ENCODE results near the gene NFIX.

NFIX gene

DNA sequence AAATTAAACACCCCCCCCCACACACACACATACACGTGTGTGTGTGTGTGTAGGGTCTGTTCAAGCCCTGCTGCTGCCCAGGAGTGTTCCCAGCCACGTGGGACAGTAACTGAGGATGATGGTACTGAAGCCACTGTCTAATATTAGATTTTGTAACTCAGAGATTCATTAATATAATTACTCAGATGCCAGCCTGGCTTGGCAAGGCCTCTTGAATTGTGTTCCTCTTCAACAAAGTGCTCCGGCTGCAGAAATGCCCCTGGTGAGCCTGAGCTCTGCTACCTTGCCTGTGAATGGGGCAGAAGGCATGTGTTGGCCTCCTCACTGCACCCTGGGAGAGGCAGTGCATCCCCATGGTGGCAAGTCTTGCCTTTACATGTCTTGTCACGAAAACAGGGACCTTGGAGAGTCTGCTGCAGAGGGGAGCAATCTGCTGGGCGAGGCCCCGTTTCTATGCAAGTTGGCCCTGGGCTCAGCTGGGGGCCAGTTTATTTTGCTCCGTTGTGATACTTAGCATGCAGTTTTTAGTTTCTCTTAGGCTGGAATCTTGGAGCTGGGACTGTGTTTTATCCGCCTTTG is 44.0 kb downstream of the NFIX start:
- DNase-seq, result no peak

DNA sequence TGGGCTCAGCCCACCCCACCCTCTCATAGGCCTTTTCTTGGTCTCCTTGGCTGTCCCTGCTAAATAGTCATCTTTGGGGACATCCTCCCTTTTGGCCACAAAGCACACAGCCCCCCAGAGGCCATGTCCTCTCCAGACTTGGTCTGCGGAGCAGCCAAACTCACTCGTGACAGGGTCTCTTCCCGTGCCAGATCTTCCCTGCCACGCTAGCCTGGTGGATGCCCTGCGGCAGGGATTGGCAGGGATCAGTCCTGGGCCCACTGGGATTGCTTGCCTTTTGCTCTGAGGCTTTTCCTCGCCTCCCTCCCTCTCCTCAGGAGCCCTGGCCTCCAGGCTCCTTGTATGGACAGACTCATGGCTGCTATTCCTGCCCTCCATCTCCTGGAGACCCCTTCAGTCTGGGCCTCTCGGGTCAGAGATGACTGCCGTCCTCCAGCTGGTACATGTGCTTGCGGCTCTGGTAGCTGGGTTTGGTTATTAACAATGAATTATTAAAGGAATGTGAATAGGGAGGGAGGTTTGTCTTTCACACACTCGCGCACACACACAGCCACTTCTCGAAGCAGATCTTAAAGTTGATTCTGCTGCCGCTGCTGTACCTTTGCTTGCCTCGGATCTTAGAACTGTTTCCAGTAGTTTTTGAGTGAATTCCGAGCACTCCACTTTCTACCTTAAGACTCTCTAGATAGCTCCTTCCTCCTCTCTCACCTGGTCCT is 45.1 kb downstream of the NFIX start:
- no peak for DNase-seq

DNA sequence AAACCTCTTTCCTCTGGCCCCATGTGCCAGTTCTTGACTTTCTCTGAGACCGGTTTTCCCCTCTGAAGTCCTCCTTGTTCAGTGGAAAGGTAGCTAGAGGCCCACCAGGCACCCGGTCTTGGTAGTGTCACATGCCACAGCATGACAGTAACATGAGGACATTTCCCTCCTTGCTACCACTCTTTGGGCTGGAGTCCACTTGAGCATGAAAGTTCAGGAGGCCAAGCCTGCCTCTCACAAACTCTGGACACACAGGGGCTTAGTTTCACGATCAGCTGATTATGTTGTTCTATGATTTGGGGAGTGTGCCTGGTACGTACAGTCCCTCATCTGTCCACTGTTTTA is 45.6 kb downstream of the NFIX start:
- no peak for DNase-seq

DNA sequence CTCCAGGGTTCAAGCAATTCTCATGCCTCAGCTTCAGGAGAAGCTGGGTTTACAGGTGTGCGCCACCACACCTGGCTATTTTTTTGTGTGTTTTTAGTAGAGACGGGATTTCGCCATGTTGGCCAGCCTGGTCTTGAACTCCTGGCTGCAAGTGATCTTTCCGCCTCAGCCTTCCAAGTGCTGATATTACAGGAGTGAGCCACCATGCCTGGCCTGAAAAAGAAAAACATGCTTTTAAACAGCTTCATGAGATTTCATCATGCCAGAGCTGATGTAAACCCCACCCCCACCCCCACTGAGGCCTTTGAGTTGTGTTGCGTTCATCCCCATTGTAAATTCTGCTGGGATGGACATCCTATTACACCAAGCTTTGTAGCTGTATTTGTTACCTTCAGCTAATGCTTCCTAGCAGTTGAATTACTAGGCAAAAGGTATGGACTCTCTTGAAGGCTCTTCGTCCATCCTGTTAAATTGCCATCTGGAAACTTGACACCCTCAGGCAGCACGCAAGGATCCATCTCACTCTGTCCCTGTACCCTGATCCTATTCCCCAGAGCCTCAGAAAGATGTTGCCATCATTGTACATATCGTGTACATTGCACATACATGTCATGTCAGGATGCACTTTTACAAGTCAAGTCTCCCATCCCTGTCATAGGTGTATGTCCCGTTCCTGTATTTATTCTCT is 47.3 kb downstream of the NFIX start:
- DNase-seq, result no peak

DNA sequence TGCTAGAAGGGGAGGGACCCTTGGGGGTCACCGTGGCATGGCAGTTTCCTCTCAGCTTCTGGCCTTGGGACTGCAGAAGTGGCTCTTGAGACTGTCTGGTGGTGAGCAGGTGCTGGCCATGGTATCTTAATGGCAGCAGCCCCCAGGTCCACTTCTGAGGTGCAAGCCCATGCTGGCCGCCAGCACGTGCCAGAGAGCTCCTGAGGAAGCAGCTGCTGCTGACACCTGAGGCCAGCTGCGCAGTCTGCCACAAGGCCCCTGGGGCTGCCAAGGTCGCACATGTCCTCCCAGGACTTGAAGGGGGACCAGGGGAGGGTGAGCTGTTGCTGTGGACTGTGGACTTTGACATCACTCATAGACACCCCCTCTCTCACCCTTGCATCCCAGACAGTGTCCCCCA is 48.0 kb downstream of the NFIX start:
- no peak for DNase-seq

DNA sequence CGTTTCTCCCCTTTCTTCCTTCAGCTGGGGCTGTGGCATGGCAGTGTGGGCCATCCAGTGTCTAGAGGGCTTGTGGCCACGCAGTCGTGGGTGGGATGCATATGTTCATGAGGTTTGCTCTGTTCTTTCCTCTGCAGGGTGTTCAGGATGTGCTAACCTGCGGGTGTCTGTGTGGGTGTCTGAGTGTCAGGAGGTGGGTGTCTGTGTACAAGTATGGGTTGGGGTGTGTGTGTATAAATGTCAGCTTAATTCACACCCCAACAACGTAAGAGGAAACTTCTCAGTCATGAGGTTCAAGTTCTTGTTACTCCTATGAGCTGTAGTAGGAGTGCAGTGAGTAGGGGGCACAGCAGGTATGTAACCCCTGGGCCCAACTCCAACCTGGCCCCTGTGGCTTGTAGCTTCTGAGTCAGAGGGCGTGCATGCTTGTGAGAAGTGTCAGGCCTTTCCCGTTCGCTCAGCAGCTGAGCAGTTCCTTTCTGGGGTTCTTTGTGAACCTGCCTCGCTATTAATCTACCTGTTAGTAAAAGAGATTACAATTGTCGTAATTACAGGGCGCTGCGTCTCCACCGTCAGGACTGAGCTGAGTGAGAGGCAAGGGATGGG is 49.1 kb downstream of the NFIX start:
- DNase-seq, result peak; percentile 52

DNA sequence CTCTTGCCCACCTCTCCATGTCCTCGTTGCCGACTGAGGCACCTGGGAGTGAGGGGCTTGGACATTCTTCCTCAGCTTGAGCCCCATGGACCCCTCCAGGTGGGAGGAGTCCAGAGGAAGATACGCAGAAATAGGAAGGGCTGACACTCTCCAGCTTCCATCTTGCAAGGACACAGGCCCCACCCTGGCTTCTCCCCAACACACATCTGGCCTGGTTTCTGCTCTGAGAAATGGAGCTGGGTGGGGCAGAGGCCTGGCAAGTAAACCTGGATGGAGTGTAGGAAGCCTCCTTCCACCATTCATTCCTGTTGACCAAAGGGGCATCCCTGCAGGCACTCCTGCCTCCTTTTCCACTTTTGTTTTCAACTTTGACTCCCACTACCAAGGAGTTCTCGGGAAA is 50.5 kb downstream of the NFIX start:
- no peak for DNase-seq

DNA sequence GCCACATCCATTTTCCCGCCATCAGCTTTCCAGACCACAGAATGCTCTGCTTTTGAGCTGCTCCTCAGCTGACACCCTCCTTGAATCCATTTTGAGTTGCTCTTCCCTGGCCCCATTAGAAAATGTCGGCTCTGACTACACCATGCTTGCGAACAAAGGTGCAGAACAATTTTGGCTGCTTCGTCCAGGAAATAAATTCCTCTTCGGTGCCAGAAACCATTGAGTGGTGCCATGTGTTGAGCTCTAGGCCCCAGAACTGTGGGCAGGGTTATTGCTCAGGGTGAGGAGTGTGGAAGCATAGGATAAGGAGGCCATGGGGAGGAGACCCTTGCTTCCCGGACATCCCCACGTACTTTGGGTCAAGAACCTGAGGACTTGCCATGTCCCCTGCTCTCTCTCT is 52.1 kb downstream of the NFIX start:
- DNase-seq, result no peak

DNA sequence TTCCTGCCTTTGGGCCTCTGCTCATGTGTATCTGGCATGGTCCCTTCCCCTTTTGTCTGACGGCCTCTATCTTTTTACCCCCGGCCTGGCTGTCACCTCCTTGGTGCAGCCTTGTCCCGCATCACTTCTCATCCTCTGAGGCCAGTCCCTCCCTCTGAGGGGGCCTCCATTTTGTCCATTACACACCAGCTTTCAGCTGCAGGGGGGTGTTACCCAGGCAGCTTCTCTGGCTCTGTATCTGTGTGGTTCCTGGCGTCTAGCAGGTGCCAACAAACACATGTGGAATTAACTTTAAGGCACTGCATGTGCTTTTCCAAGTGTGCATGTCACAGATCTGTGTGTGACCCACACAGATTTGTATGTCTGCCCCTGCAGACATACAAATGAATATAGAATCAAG is 55.0 kb downstream of the NFIX start:
- no peak for DNase-seq

DNA sequence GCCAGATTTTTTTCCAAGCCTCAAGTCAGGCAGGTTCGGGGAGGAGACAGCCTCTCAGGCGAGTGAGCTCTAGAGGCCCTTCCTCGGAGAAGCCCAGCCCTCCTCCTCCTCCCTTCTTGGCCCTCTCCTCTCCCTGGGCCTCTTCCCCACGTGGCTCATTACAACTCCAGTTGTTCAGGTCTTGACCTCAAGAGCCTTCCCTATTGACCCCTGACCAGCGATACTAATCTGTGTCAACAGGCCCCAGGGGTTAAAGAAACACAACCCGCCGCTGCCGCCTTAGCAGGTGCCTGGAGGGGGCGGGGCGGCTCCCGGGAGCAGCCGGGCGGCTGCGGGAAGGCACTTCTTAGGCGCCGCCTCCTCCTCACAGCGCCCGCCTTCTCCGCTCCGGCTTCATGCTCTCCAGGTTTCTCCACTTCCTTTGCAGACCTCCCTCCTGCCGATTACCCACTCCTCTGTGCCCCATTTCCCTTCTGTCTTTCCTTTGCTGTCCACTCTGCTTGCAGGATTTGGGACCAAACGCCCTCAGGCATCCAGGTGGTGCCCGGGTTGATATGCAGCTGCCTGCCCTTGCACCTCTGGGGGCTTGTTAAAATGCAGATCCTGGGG is 56.4 kb downstream of the NFIX start:
- DNase-seq, result peak; percentile 14

DNA sequence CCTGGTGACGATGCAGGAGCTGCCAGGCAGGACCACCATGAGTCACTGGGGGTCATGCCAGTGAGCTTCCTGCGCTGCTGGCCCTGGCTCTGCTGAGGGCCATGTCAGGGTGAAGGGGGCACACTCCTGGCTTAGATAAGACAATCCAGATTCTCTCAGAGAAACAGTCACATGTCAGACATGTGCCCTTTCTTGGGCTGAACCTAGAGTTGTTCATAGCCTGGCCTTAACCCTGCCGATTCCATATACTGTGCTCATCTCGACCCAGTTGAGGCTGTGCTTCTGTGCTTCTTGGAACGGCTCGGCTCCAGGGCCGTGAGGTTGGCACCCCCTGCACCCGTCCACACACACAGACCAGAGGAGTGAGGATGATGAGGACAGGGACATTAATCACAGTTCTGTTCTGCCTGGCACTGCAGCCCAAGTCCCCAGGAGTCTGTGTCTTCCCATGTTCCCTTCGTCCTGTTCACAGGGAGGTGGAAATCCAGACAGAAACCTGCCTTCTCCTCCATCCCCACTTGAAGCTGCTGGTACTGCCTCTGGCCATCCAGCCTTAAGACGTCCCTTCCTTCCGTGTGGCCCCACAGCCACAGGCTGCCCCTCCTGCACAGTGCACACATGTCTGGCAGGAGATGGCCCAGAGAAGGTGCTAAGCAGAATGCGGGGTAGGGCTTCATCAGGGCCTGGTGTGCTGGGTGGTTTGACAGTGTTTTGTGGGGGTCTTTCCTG is 57.3 kb downstream of the NFIX start:
- no peak for DNase-seq

DNA sequence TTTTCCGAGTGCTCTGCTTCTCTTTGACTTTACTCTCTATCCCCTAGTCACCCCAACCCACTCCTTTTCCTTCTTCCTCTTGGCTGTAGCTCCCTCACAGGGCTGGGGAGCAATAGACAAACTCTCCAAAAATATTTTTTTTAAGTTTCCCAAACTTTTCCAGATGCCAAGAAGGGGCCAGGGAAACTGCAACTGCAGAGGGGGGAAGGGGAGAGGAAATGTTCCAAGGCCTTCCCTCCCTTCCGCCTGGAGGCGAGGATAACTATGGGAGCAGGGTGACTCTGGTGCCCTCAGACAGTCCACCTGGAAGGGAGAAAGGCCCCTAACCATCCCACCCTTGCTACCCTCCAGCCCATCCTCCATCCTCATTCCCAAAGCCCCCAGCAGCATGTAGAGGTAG is 58.0 kb downstream of the NFIX start:
- DNase-seq, result no peak

DNA sequence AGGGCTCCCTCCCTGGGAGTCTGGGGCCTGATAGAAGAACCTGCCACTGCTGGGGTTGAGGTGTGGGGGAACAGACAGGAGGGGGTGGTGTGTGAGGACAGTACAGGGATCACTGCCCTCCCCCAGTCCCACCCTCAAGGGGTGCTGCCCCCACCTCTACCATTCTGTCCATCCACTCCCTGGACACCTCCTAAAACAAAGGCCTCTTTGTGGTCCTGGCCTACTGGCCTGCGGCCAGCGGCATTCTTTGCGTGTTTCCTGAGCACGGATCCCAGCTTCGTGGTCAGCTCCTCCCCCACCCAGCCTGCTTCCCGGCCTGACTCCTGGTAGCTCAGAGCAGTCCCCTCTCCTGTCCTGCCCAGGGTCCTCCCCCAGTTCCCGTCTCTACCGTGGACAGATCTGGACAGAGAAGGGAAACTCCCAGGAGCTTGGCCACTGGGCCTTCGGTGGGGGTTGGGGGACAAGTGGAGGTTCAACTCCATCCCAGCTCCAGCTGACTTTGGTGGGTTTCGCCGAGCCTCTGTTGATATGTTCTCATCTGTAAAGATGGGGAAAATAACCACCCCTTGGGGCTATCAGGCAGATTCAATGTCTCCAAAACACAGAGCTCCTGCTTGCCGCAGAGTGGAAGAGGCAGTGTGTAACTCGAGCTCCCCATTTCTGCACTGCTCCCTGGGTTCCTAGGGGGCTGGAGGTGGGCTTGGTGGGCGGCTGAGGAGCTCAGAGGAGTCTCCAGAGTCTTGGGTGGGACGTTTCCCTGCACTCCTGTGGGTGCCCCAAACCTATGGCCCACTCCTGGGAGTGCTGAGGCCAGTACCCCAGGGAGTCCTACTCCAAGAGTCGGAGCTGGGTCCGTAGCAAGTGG is 58.7 kb downstream of the NFIX start:
- peak; percentile 86 for DNase-seq

DNA sequence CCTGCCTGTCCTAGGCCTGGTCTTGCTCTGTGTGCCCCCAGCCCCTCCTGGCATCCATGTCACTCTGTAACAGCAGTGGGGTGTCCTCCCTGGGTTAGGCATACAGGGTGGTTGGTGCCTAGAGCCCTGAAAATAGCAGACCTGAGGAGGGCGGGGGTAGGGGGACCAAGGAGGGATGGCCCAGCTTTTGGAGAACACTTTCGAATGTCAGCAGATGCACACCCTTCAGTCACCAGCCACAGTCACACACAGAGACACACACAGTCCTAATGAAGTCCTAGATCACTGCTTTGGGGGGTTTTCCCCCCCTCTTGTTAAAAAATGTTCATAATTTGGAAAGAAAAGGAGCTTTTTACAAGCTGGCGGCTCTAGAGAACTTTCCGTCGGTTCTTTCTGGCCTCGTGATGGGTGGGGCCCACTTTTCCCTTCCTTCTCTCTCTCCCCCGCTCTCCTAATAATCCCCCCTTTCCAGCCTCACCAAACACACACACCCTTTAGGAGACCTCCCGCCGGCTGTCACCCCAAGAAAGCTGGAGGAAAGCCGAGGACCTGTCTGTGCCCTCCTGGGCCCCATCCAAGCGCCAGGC is 59.4 kb downstream of the NFIX start:
- peak; percentile 32 for DNase-seq

DNA sequence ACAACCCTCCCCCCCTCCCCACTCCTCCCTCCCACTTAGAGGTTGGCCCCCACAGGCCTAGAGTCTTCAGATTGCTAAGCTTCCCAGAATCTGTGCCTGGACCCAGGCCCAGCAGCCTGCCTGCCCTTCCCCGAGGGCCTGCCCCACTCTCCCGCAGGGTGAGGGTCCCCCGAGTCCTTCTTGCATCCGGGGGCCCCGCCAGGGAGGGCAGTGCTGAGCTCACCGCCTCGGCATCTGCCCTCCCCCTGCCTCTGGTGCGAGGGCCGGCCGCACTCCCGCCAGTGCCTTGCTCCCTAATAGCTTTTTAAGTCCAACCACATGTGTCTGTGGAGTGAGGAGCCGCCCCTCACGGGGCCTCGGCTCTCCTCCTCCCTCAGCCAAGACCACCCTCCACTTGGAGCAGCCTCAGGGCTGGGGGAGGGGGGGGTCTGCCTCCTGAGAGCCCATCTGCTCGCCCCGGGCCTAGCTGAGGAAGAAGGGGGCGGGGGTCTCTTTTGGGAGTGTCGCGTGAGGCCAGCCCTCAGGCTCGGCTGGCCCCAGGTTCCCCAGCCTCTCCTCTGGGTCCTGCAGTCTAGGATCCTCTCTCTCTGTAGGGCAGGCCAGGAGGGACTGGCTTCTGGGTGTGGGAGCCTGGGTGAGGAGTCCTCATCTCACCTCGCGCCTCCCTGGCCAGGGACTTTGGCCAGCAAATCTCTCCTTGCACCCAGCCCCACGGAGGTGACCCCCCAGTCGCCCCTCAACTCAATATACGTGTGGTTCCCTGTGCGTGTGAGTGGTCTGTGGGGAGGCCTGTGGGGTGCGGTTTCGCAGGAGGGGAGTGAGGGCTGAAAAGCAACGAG is 60.2 kb downstream of the NFIX start:
- peak; percentile 84 for DNase-seq

DNA sequence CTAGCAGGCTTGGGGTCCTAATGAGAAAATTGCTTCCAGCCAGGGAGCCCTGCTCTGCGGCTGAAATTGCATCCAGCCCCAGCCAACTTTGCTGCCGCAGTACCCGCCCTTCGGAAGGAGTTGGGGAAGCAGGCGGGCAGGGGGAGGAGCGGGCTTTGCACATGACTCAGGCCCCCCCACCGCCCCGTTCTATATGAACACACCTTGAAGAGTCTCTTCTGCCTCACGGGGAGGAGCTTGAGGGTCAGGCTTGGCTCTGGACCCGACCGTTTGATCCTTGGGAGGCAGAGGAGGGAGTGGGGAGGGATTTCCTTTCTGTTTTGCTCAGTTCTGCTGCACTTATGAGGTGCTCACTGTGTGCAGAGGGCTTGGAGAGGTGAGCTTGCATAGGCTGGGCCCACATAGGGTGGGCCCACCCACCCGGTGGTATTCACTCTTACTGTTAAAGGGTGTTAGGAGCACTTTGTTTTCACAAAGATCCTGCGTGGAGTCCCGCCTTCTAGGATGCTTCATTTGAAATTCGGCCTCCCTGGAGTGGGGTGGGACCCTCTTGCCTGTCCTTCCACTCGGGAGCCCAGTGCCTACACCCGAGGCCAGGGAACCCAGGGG is 60.9 kb downstream of the NFIX start:
- DNase-seq, result peak; percentile 32

DNA sequence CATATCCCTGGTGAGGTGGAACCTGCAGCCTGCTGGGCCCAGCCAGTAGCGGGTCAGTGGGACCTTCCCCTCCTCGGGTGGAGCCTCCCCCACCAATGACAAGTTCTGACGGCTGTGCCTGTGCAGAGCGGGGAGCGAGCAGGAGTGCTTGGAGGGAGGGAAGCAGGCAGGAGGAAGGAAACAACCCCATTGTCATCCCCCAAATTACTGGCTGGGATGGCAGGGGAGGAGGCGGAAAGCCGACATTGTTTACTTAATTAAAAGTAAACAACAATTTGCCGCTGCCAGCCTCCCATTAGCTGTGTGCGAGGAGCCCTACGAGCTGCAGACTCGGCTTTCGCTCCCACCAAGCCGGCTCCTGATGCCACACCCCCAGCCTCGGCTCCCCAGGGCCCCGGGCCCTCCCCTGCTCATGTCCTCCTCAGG is 61.9 kb downstream of the NFIX start:
- no peak for DNase-seq

DNA sequence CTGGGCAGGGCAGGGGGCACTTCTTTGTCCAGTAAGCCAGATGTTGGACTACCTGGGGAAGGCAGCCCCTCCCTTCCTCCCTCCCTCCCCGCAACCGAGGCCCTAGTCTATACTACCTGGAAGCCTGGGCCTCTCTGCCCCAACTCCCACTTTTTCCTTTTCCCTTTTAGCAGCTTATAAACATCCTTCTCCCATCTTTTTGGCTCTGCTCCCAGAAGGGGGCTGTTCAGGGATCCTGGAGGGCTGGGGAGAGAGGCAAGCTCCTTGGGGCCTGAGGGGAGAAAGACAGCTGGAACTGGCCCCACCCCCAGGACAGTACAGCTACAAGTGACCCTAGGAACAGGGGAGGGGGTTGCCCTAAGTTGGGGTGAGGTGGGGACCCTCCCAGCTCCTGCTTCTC is 62.5 kb downstream of the NFIX start:
- DNase-seq, result no peak

DNA sequence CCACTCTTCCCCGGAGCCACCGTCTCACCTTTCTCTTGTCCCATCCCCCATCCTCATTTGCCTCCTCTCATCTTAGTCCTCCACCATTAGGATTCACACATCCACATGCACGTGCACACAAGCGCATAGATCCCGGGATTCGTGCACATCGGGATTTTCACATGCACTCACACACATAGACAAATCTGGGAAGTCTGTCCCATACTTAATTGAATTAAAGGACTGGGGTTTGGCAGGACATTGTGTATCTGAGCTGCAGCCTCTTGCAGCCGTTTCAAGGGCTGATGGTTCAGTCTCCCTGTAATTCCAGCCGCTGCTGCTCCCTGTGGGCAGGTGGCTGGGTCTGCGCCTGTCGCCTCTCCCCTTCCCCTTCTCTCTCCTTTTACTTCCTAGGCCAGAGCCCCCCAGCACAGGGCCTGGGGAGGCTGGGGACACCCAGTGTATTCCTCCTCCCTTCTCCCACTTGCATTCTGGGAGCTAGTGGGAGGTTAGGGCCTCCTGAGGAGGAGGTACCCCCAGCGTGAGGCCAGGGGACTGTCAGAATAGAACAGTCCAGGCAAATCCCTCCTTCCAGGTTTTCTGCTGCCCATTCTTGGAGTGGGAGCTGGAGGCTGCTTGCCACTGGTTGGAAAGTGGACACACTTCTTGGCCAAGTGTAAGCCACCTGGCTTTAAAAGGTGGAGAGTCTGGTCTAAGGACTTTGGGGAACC is 63.8 kb downstream of the NFIX start:
- no peak for DNase-seq

Data from HCEC 1CT (cell line).